Superior temporal gyrus (tissue), 1 donor: Measurements from ENCODE around the gene SENP5.
"Not testable (repeated sequence)": the region's sequence is repeated elsewhere in the genome, so short reads cannot be mapped to it uniquely, and the experiment has no call there.

Source experiments
- DNase-seq: peaks from one replicate; pipeline ENCODE4 v3.0.0-alpha.2; 2016; ENCODE audit errors: extremely low spot score

SENP5 gene

DNA sequence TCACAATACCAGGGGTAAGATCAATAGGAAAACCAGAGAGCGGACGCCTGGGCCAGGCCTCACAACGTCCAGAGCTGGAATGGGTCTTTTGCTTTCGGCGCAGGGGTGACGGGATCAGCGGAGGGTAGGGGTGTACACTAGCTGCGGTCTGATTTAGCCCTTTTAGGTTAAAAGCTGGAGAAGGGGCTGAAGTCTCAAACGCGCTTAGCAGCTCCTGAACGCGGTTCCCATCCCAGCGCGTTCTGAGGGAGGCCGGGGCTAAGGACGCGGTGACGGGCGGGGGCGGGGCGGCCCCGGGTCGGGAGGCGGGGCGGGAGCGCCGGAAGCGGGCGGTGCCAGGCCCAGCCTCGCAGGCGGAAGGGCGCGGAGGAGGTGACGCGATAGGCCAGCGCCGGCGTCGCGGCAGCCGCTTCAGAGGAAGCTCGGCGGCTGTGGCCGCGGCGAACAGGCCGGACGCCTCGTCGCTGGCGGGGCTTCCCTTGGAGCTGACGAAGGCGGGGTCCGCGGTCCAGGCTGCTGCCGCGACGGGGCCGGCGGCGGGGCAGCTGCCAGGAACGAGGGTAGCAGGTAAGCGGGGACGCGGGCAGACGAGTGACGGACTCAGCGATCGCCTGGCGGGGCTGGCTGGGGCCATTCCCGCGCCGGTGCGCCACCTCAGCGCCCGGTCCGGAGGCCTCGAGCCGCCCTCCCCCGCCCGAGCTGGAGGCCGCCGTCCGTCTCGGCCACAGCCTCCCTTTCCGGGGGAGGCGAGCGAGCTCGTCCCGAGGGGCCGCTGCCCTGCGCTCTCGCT lies at the start of gene SENP5:
TSS of gene SENP5 (plus strand) at position 414 of the 790 bp plus-strand sequence. CDS start 17,262 bp downstream, outside the sequence.
- DNase-seq = peak; percentile 93

- DNase-seq = no peak
Observed at GRCh38 chr3:196821806-196822355, 45.8 kb upstream of the SENP5 start.

- DNase-seq = not testable (repeated sequence)
Observed at GRCh38 chr3:196829651-196830050, 38.1 kb upstream of the SENP5 start.

GRCh38 chr3:196835086-196835485 lies 32.6 kb upstream of the SENP5 start:
- DNase-seq = no peak

DNA sequence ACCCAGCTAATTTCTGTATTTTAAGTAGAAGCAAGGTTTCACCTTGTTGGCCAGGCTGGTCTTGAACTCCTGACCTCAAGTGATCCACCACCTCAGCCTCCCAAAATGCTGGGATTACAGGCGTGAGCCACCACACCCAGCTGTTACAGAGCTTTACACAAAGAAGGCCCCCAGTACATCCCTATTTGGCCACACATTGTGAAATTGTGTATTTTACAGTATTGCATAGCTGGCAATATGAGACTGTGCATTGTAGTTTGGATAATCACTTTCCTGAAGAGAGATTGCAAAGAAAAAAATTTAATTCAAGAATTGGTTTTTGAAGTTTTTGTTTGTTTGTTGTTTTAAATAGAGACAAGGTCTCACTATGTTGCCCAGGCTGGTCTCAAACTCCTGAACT lies 31.1 kb upstream of the SENP5 start:
- not testable (repeated sequence) for DNase-seq

DNA sequence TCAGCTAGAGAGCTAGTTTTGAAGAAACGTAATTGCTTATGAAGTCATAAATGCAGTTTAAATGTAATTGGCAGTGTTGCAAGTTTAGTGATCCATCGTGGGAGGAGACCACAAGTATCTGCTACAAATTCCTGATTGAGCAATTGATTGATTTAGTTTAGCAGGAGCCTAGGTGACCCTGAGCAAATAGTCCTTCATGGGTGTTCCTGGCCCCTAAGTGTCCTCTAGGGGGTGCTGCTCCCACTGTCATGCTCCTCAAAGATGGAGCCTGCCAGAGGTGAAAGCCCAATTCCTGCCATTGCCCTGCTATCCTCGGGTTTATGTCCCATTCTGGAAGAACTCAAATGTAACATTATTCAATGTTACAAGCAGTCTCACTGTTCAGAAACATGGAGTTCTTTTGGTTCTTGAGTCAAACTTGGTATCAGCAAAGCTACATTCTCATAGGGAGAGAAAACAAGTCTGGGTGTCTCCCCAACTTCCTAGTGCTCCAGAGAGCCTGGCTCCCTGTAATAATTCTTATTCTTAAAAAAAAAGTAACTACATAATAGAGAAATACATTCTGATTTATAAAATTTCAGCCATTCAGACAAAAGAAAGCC lies 29.8 kb upstream of the SENP5 start:
- peak; percentile 58 for DNase-seq

- DNase-seq = not testable (repeated sequence)
Observed at GRCh38 chr3:196839351-196839750, 28.4 kb upstream of the SENP5 start.

- no peak for DNase-seq
Observed at GRCh38 chr3:196842567-196843434, 24.9 kb upstream of the SENP5 start.

- no peak for DNase-seq
Observed at GRCh38 chr3:196843435-196844110, 24.1 kb upstream of the SENP5 start.

- DNase-seq = not testable (repeated sequence)
Observed at GRCh38 chr3:196844235-196845219, 23.2 kb upstream of the SENP5 start.

GRCh38 chr3:196848375-196848774 lies 19.3 kb upstream of the SENP5 start:
- not testable (repeated sequence) for DNase-seq

- no peak for DNase-seq
Observed at GRCh38 chr3:196849180-196849741, 18.5 kb upstream of the SENP5 start.

GRCh38 chr3:196863000-196863399 lies 4.7 kb upstream of the SENP5 start:
- DNase-seq = not testable (repeated sequence)

- no peak for DNase-seq
Observed at GRCh38 chr3:196867155-196867506, 589 bp upstream of the SENP5 start.

DNA sequence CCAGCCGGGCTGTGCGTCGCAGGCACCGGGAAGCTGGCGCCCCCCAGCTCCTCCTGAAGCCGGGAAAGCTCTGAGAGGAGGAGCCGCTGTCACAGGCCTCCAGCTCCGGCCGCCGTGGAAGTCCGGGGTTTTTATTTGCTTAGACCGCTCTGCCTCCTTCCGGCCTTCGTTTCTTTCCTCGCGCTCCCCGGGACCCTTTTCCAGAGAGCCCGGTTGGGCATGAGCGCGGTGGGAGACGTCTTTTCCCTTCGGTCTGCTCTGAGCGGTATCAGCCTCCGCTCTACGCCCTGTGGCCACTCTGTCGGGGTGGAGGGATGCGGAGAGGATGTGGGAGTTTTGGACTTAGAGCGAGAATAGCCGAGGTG lies 559 bp downstream of the SENP5 start:
- DNase-seq = no peak

GRCh38 chr3:196872316-196872715 lies 4.6 kb downstream of the SENP5 start:
- no peak for DNase-seq

DNA sequence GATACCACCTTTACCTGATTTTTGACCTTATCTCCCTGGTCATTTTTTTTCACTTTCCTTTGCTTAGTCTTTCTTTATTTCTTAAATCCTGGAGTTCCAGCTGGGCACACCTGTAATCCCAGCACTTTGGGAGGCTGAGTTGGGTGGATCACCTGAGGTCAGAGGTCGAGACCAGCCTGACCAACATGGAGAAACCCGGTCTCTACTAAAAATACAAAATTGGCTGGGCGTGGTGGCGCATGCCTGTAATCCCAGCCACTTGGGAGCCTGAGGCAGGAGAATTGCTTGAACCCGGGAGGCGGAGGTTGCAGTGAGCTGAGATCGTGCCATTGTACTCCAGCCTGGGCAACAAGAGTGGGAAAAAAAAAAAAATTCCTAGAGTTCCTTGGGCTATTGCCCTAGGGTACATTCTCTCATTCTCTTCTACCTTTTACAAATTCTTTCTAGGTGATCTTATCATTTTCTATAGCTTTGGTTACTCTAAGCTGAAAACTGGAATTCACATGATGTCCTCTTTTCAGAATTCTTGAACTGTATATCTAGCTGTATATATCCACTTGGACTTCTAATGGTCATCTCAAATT lies 6.9 kb downstream of the SENP5 start:
- DNase-seq = not testable (repeated sequence)

- DNase-seq = no peak
Observed at GRCh38 chr3:196875258-196875657, 7.5 kb downstream of the SENP5 start.

DNA sequence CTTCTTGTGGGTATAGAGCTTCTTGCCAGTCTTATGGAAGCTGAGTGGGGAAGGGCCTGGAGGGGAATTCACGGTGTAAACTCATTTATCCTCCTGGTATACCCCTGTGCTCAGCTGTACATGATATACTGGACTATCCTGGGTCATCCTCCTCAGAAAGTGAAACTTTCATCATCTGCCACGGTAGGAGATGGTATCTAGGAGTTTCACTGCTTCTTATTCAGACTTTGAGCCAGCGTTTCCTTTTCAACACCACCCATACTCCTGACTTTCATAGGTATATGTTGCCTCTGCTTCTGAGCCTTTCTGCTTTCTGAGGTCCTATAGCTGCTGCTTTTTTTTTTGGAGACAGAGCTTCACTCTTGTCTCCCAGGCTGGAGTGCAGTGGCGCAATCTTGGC lies 15.6 kb downstream of the SENP5 start:
- no peak for DNase-seq

DNA sequence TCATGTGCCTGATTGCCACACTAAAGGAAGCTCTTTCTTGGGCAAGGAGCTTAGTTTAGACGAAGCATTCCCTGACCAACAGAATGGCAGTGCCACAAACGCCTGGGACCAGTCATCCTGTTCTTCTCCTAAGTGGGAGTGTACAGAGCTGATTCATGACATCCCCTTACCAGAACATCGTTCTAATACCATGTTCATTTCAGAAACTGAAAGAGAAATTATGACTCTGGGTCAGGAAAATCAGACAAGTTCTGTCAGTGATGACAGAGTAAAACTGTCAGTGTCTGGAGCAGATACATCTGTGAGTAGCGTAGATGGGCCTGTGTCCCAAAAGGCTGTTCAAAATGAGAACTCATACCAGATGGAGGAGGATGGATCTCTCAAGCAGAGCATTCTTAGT lies 18.4 kb downstream of the SENP5 start:
- no peak for DNase-seq
